Stimulated activated CD4-positive, alpha-beta T cell treated with anti-CD3 and anti-CD28 coated beads, Interleukin-1b, Interleukin-23, amount 100 ng/mL, for 1 hour (primary cell): ENCODE data around the gene BMPER.

Experiments
- DNase-seq, 2 donors: peaks; one replicate each; pipeline ENCODE4 v3.0.0-alpha.2; 2020; ENCODE audit warnings: low read depth in 2 of 2

Gene BMPER

DNA sequence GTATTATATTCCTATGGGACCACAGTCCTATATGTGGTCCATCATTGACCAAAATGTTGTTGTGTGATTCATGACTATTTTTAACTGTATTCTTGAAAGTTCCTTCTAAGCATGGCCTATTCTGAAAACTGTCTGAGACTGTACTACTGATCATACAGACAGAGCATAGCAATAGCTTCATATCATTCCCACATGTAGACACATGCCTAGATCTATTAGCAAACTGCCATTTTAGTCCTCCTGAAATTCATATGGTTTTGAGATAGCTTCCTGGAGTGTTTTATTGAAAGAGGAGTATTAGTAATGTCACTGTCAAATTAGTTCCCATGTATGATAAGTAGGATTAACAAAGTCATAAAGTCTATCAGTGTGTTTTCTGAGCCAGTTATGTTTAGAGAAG lies 157.5 kb downstream of the BMPER start:
- DNase-seq: no peak

DNA sequence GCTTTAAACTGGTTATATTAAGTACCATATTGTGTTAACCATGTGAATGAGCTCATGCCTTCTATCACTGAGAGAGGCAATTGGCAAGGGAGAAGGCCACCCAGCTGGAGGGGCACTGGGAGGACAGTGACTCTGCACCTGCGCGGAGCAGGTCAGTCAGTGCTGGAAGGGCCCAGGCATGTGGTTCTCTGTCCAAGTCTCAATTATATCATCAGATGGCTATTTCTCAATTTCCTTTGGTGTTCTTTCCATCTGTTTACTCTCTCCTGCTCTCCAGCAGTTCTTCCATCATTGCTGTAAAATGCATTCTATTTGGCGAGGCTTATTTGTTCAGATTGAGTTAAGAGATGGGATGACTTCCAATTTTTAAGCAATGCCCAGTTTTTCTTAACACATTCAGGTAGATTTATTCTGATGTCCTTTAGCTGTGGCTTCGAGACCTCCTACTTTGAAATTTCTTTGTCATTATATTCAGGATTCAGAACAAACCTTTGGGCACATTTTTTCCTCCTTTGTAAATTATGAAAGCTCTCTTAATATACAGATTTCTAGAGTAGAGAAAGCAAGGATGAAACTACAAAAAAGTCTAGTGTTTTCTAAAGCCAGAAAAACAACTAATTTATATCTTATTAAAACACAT lies 159.3 kb downstream of the BMPER start:
- DNase-seq: no peak

DNA sequence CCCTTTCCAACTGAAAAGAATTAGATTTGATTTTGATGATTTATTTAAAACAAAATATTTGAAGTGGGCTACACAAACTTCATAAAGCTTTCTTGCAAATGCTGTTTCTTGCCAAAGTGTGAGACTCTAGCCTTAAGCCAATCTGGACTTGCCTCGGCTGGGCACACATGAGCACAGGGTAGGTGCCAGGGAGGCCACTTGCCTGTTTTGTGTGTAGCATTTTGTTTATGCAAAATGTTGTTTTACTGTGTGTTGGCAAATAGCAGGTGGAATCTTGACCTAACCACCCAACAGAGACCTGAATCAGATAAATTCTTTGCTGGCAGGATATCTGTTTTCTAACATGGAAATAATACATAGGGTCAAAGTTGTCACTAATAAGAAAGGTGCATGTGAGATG lies 161.1 kb downstream of the BMPER start:
- no peak for DNase-seq

DNA sequence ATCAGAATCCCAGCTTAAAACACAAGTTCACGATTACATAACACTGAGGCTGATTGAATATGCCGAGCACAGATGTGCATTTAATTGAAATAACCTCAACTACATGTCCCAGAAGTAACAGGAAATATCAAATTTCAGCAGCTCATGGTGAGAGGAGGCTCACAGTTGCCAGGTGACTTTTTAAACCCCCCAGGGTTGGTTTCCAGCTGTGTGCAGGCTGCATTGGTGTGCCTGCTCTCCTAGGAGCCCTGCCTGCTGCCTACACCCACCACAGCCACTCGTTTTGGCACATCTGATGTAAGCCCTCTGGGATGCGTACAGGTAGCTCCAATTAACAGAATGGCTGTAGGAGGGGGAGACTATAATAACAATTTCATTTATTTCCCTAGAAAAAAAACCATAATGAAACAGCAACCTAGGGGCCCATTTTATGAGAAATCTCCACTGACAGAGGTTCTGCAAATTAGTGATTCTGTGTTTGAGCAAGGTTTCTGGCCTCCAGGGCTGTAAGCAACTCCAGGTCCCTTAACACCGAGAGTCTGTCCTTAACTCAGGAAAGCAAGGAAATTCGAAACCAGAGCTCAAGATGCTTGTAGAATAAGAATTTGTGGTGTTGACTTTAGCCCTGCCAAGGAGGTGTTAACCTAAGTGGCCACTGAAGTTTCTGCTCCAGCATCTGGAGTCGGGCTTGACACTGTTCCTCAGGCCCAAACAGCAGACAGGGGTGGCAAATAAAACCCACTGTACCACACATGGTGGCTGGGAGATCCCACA lies 161.9 kb downstream of the BMPER start:
- no peak for DNase-seq

DNA sequence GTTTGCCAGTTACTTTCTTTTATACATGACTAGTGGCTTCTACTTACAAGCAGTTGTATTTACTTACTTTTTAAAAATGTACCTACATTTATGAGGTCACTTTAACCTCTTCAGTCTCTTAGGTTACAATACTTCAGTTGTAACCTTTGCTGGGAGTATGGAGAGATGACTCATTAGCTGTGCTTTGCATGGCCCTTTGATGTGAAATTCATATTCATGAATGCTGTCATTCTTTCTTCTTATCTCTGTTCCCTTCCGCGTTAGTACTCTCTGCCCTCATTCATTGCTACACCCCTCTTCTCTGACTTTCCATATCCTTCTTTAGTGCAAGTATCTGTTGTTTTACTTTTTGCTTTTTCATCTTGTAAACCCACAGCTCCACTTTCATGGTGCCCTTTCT lies 164.3 kb downstream of the BMPER start:
- DNase-seq: no peak

DNA sequence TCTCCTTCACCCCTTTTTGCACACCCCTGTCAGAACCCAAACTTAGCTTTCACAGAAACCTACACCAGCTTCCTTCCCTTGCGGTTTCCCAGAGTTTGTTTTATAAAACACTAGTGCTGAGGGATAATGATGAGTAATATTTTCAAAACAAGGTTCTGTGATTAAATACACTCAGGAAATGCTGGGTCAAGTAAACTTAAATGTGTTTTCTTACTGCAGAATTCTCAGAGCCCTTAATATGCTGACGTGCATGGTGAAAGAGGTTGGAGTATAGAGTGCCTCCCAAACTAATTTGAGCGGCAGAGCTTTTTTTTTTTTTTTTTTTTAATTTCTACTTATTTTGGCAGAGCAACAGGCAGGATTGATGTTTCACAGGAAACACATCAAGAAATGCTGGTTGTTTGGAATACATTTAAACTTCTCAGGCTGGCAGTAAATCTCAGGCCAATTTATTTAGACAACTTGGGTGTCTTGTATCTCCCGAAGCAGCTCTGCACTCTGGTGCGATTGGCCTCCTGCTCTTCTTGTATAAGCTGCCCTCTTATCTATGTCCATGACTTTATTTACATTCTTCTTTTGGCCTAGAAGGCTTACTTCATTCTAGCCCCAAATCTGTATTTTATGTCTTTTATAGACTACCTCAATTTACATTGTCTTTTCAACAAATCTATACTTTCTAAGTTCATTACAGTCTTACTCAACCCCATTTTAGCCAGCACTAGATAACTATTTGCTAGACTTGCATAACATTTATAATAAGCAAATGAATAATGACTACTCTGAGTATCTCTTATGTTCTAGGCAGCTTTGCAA lies 165.4 kb downstream of the BMPER start:
- DNase-seq: no peak

DNA sequence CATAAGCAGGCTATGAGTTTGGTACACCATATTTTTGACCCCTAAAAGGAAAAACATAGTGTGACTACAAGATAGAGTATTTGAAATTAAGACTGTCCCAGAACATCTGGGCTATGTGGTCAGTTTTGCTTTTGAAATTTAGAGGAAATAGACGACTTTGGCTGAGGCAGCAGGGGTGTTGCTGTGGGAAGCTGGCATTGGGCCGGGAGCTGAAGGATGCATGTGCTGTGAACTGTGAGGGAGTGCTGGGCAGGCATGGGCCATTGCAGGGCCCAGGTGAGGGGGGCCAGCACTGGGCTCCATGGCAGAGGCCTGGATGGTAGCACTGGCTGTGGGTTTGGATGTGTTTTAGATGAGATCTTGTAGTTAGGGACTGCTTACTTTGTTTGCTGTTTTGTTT lies 168.3 kb downstream of the BMPER start:
- DNase-seq: no peak

DNA sequence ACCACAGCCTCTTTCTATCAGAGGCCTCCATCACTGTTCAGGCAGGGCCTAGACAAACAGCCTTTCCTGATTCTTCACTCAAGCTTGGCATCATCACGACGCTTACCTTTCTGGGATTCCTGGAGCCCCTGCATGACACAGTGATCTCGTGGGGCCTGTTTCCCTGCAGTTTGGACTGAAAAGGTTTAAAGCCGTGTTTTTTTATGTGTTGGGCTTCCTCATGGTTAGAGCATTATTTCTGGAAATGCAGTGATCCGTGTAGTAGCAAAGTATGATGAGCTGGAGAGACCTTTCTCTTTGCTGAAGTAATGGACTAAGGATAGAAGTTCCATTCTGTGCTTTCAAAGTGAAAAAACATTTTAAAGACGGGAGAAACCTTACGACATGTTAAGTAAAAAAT lies 169.1 kb downstream of the BMPER start:
- no peak for DNase-seq

DNA sequence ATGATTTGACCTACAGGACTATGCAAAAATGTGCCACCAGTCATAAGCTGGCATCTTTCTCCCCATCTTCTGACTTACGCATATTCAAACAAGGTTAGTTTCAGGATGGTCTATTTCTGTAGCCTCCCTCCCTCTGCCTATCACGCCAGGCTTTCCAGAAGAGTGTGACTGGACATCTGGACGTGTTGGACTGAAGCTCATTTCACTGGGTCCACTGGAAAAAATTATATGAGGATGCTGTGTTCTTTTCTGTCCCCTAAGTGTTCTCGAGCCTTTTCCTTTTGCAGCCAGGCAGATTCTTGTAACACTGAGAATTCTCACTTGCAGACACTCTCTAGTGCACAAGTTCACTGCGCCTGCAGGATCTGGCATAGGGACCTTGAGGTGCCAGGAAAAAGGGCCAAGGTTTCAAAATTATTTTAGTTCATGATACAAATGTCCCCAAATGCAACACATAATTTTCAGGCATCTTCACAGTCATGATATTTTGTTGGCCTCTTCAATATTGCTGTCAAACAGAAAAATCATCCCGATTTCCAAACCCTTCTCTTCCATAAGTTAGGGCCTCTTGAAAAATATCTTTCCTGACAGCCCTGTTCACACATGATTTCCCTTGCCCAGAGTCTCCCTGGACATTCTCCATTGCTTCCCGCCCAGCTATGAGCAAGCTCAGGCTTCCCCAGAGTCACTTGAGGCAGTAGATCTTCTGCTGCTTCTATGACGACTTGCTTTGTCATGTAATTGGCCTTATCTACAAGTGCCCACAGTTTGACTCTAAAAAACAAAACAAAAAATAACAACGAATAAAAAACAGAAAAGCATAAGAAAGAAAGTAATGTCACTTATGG lies 170.4 kb downstream of the BMPER start:
- DNase-seq: no peak

DNA sequence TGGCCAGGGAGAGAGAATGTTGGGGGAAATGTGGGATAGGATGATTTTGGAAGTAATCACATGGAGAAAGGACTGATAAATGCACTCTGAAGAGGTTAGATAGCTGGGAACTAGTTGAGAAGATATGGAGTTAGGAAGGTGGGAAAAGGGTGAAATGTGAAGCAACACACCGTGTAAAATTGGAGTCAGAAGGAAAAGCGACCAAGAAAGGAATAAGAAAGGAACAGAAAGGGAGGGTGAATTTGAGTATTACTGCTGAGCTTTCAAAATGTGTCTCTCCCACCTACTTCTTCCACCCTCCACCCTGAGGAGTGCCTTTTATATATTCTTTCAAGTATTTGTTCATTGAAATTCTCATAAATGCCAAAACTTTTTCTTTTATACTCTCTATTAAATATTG lies 171.8 kb downstream of the BMPER start:
- DNase-seq: no peak

DNA sequence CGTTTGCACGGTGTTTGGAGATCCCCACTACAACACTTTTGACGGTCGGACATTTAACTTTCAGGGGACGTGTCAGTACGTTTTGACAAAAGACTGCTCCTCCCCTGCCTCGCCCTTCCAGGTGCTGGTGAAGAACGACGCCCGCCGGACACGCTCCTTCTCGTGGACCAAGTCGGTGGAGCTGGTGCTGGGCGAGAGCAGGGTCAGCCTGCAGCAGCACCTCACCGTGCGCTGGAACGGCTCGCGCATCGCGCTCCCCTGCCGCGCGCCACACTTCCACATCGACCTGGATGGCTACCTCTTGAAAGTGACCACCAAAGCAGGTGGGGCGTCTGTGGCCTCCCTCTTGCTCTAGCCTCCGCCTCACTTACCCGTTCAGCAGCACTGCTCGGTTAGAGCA lies 173.5 kb downstream of the BMPER start:
- DNase-seq: no peak

DNA sequence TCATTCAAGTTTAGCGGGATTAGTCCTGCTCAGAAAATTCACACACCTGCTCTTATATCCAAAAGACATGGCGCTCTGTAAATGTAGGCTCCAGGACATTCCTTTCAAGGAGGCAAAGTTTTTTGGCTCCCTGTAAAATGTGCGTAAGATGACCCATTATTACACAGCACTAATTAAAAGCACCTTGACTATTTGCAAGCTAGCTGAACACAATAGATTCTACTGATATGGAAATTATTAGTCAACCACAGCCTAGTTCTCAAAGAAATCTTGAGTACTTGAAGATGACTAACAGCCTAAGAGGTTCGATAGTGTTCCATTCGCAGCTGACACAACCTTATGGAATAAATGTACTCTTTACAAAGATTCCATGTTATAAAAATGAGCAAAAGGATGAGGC lies 175.2 kb downstream of the BMPER start:
- no peak for DNase-seq

DNA sequence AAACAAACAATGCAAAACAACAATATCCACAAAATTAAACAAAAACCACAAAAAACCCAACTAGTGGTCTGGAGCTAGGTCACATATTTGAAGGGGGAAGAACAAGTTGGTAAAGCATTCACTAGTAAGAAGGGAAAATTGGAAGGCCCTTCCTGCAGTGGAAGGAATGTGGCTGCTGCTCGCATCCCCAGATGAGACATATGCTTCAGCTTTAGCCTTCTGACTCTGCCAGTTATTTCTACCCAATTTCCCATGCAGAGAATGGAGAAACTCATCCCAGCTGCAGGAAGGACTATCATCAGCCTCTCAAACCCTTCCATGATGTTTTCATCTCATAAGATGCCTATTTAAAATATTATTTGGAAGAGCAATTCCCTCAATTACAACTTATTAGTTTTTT lies 176.6 kb downstream of the BMPER start:
- no peak for DNase-seq

DNA sequence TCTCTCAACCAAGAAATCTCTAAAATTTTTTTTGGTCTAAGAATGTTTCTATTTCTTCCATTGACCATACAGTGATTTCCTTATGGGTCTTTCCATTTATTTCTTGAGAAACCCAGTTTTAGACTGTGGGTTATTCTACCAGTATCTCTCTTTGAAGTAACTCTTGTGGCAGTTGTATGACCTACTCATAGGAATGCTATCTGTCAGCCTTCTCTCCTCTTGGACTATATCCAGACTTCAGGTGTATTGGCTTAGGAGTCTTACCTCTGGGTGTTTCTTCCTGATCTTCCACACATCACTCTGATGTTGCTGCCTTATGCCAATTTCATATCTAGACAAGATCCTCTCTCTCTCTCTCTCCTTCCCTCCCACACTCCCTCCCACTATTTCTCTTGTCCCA lies 178.1 kb downstream of the BMPER start:
- no peak for DNase-seq

DNA sequence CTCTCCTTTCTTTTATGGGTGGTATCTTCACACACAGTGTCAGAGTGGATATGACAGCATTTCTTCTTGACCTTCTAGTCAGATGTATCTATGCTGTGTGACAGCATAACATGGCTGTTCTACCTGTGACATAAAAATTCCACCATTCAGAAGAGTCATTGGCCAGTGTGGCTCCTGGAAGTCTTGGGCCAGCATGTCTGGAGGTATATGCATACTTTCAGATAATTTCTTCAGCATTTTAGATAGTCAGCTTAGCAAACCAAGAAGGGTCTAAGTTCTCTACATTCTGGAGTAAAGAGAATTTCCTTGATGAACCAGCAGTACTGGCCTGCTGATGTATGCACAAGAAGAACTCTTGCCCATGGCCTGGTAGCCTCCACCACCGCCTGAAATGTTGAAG lies 179.3 kb downstream of the BMPER start:
- DNase-seq: no peak

DNA sequence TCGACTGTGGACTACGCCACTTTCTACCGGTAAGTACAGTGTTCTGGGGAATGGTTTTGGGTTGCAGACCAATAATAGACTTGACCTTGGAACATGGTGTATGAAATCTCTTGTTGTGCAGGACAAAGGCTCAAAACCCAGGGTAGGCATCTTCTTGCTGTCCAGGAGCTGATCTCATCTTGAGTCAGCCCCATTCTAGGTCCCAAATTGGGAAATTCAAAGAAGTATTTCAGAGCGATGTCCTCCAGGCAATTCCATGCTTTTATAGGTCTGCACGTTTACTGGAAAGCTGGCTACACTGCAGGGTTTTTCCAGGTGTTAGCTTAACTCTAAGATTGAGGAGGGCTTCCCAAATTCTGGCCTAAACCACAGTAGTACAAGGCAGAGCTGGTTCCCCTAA lies 180.7 kb downstream of the BMPER start:
- no peak for DNase-seq

DNA sequence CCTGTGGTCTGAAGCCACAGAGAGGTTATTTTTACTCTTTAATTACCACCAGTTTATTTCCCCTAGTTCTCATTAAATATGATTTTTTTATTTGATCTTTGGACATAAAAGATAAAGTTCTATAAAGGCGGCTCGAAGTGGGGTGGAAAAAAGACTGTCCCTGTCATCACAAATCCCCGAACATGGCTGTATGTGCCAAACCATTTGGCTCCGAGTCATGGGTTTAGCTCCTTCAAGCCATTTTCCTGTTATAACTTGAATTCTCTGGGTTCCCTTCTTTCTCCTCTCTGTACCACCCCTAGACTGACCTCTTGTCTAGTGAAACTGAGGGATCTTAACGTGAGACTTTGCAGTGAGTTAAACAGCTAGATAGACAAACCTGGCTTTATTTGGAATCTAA lies 181.6 kb downstream of the BMPER start:
- no peak for DNase-seq

DNA sequence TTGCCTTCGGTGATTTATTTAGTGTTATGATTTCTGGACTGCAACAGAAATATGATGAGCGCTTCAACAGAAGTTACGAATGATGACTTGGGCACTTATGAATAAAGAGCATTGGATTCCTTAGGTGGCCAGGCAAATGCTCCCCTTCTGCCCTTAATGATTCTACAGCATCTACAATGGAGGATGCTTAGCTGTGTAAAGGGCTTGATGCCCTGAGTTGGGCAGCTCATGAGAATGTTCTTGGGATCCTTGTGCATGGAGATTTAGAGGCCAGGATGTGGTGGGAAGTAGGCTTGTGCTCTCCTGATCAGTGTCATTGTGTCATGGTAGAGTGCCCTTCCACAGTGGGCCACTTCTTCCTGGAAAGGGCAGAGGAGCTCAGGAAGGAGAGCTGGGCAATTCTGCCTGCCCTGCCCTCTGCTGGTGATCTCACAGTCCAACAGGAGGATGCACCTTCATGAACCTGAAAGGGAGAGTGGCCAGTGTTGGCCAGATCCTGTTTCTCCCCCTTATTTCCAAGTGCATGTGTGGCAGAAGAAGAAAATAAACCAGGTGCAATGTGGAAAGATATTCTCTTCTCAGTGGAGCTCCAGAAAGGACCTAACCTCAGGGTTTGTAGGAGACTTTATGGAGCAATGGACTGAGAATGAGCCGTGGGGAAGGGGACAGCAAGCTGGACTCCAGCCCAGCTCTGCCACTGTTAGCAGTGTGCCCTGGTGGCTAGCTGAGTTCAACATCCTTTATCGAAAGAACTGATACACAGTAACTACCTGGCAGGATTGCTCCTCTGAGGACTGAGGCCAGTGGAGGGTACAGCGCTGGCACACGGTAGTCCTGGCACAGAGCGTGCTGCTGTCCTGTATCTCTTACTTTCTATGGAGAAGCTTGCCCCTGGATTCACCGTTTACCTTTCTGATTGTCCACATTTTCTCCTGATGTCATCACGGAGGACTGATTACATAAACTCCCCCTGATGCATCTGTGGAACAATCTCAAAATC lies 182.9 kb downstream of the BMPER start:
- no peak for DNase-seq

DNA sequence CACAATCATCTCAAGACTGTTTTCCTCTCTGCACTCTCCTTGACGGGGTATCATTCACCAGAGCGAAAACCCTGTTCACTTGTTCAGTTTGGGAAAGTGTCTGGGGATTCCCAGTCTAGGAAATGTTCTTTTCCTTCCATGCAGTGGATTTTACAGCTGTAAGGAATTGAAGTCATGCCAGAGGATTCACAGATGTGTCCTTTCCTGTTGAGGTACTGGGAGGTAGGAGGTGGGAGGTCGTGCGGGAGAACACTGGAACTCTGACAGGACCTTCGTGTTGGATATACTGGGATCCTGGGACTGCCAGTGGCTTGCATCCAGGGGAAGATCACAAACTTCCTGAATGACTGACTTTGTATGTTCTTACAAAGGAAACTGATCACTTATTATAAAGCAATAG lies 185.5 kb downstream of the BMPER start:
- no peak for DNase-seq

DNA sequence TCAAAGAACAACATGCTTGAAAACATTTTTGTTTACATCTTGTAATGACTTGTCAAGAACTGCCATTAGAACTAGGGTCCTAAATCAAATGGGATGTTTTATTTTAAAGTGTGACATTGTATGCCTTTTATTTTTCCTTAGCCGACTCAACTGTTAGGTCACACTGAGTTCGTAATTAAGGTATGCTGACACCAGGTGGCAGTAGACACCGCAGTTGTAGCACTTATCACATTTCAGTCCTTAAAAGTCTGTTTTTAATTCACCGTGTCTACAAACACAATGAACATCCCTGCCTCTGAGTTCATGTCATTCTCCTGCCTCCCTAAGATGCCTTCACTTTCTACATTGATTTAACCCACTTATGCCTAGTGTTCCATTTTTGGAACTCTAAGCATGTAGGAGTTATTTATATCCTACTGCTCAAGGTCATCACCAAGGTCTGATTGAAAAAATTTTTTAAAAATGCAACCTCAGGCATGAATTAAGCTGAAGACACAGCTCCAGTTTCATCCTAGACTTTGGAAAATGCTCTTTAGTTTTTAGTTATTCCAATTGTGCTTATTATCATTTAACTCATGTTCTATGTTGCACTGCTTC lies 186.1 kb downstream of the BMPER start:
- no peak for DNase-seq
